ENCODE results near the gene CDH4. TPM values are rescaled to one million over a fixed set of nuclear protein-coding genes. Genes with fewer than 3 reads are reported as not detected.
A peak's percentile ranks its signal among the peaks of the same experiment; 100 is the strongest.

The CDH4 gene
- total and polyA plus RNA-seq, 2 of the 8 experiments (the other 6 are each of a cell fraction or from before 2014, with no cell fraction given), result 4.3 to 7.9 TPM

GRCh38 chr20:61525781-61526431, 273.8 kb downstream of the CDH4 start:
- no peak overlapping the region for H2BK20ac ChIP-seq (ENCODE audit: low read length)
- H4K91ac ChIP-seq (replicated peaks; ENCODE audit: insufficient read length, low read length), result no peak overlapping the region
- no peaks in the 10 kb centered on the region for H3K79me2 ChIP-seq (ENCODE audit: control insufficient read depth in 1 of 2, insufficient read depth in 2 of 2, low read length in 2 of 2)
- no peaks in the 10 kb centered on the region for H3K9me3 ChIP-seq (ENCODE audit: insufficient read depth in 2 of 2, low read depth in 1 of 2, low read length in 1 of 2)
- no peaks in the 10 kb centered on the region for H4K20me1 ChIP-seq (replicated peaks in 1 of 2; ENCODE audit: control insufficient read depth in 1 of 2, insufficient read depth in 2 of 2, low read length in 2 of 2)
- no peak overlapping the region for H3K27ac ChIP-seq (ENCODE audit: low read depth, low read length)
- H3K4me1 ChIP-seq (replicated peaks in 1 of 4; ENCODE audit: control insufficient read depth in 3 of 4, insufficient read depth in 4 of 4, low read length in 3 of 4), result peaks cover 0 to 12% (median 3%) of the 10 kb centered on the region in 4 experiments; a peak in 3 of 7 replicates
- no peaks in the 10 kb centered on the region for H3K36me3 ChIP-seq (ENCODE audit: control insufficient read depth in 2 of 4, insufficient read depth in 4 of 4, low read length in 3 of 4)
- no peak overlapping the region for H2BK15ac ChIP-seq (ENCODE audit: low read length)
- H3K56ac ChIP-seq (replicated peaks; ENCODE audit: insufficient read length, low read depth, low read length), result no peak overlapping the region
- no peaks in the 10 kb centered on the region for H3K79me1 ChIP-seq (ENCODE audit: low read depth, low read length)
- no peak overlapping the region for H3K4ac ChIP-seq (replicated peaks; ENCODE audit: insufficient read length, low read depth, low read length)
- H3K4me2 ChIP-seq (ENCODE audit: insufficient read depth in 1 of 2, low read depth in 2 of 2, low read length in 2 of 2), result no peak overlapping the region
- no peak overlapping the region for H4K8ac ChIP-seq (ENCODE audit: extremely low read depth, insufficient read depth, low read length)
- H3K18ac ChIP-seq (ENCODE audit: extremely low read depth, low read length), result no peak overlapping the region
- H3K9ac ChIP-seq (replicated peaks in 1 of 4; ENCODE audit: extremely low read depth in 1 of 4, low read depth in 3 of 4, low read length in 3 of 4), result 0 out of 7 replicates have a peak overlapping the region, but pooled peaks of 1 of the 4 experiments have one; percentile 5
- no peak for TF ChIP-seq CHD2 (IDR thresholded peaks at IDR 0.05; ENCODE audit: low read length)
- no peak for TF ChIP-seq HDAC2 (IDR thresholded peaks at IDR 0.05; ENCODE audit: borderline replicate concordance in 1 of 2, low read depth in 2 of 2, low read length in 2 of 2)
- TF ChIP-seq POU5F1 (IDR thresholded peaks at IDR 0.05; ENCODE audit: low read depth, low read length), result no peak
- no peak for TF ChIP-seq BRCA1 (IDR thresholded peaks at IDR 0.05; ENCODE audit: low read depth, low read length)
- no peak for TF ChIP-seq TAF1 (IDR thresholded peaks at IDR 0.05; ENCODE audit: low read depth, low read length)
- TF ChIP-seq NANOG (IDR thresholded peaks at IDR 0.05; ENCODE audit: insufficient read depth, low read depth, low read length, poor library complexity, severe bottlenecking), result no peak
- TF ChIP-seq KDM5A (IDR thresholded peaks at IDR 0.05; ENCODE audit: low read length), result no peak
- no peak for TF ChIP-seq RBBP5 (IDR thresholded peaks at IDR 0.05; ENCODE audit: borderline replicate concordance, low read depth, low read length)
- no peak for TF ChIP-seq HDAC6 (IDR thresholded peaks at IDR 0.05; ENCODE audit: low read depth, low read length)
- H2BK5ac ChIP-seq (ENCODE audit: low read depth, low read length), result no peak overlapping the region
- no peak overlapping the region for H3K14ac ChIP-seq (ENCODE audit: insufficient read length)
- H3K4me3 ChIP-seq (ENCODE audit: extremely low read depth in 1 of 4, insufficient read depth in 2 of 4, low read depth in 3 of 4, low read length in 4 of 4), result no peak overlapping the region
- H4K5ac ChIP-seq (ENCODE audit: insufficient read length, low read depth, low read length), result no peak overlapping the region
- 86% methylated on average over 21 of the region's 21 CpGs; no CpG with 5 or more reads in 1 of the 2 experiments for WGBS, 2 experiments (ENCODE audit: extremely low coverage in 1 of 2, insufficient coverage in 1 of 2, insufficient read length in 1 of 2, insufficient replicate concordance in 2 of 2, low coverage in 1 of 2, low lambda C conversion rate in 2 of 2, missing lambda C conversion rate in 1 of 2)
- H2BK12ac ChIP-seq (ENCODE audit: low read depth, low read length), result peak overlapping the region; percentile 75; the same call in 1 of the 2 replicates
- no peak overlapping the region for H2AFZ ChIP-seq (ENCODE audit: low read length)
- no peak for FAIRE-seq
- H3K23ac ChIP-seq (ENCODE audit: insufficient read length), result no peak overlapping the region
- DNase-seq (ENCODE audit: low read depth in 1 of 2, low spot score in 2 of 2), result no peak
- ChIA-PET POLR2A (ENCODE audit: partially characterized antibody) (interaction anchor here (1.9 kb wide), 1 partner anchor 89 kb away, joined by 4 read pairs; no protein-coding TSS in a partner anchor), CTCF (ENCODE audit: partially characterized antibody) (interaction anchor here (0.9 to 1.7 kb wide), 2 partner anchors 11 to 34 kb away, joined by 3 to 7 read pairs; no protein-coding TSS in a partner anchor)
- no peaks in the 10 kb centered on the region for H3K27me3 ChIP-seq (replicated peaks in 1 of 4; ENCODE audit: control insufficient read depth in 3 of 4, extremely low read depth in 1 of 4, insufficient read depth in 3 of 4, low read length in 3 of 4)
- 0 out of 2 replicates have a peak, but pooled peaks cover 2% of the 10 kb centered on the region for H3K23me2 ChIP-seq (ENCODE audit: low read depth, low read length)
- no peak overlapping the region; the same call in 1 of the 2 replicates for H2AK5ac ChIP-seq (ENCODE audit: low read depth, low read length)
- no peak overlapping the region for H2BK120ac ChIP-seq (replicated peaks; ENCODE audit: low read depth, low read length)

Data from H1 (cell line).